PC-9 (cell line): ENCODE measurements around the gene NELFB. TPM values are rescaled to one million over a fixed set of nuclear protein-coding genes. Genes with fewer than 3 reads are reported as not detected.

Experiments used
- BruUV-seq: library from RNA; stranded (reverse); fragments of 400-500 nt; replicated peaks from 2 replicates; lab custom pipeline; 2021; lab: Mats Ljungman, UMichigan
- CTCF ChIA-PET: fragments of 300-600 bp; sonication (Branson Sonifier 250); formaldehyde crosslinking; loops from one replicate; lab custom pipeline; 2022; ENCODE audit warnings: antibody characterized with exemption; lab: Charles Lee
- POLR2A ChIA-PET: fragments of 300-600 bp; sonication (Branson Sonifier 250); formaldehyde crosslinking; loops from one replicate; lab custom pipeline; 2022; ENCODE audit warnings: antibody characterized with exemption; ENCODE audit not compliant: unreplicated experiment; lab: Charles Lee
- DNase-seq, 2 experiments: peaks; one replicate each; pipeline versions ENCODE4 v3.0.0 to v3.0.0-alpha.2; 2015 to 2022; ENCODE audit warnings: mixed read lengths in 1 of 2
- H2AFZ ChIP-seq: fragments of 200-600 bp; sonication (generic); 2 replicates; pipeline ENCODE4 v1.8.1; 2017; ENCODE audit warnings: antibody characterized with exemption
- H3F3A ChIP-seq: fragments of 200-600 bp; sonication (generic); 2 replicates; pipeline ENCODE4 v1.8.1; 2017; ENCODE audit warnings: antibody characterized with exemption, mild to moderate bottlenecking, low read depth; ENCODE audit not compliant: insufficient read depth
- H3K27ac ChIP-seq: fragments of 200-600 bp; sonication (generic); 2 replicates; pipeline ENCODE4 v1.6.1; 2016; ENCODE audit warnings: mixed run types
- H3K27me3 ChIP-seq: fragments of 200-600 bp; sonication (generic); 2 replicates; pipeline ENCODE4 v1.6.1; 2016; ENCODE audit warnings: low read depth, mixed run types; ENCODE audit not compliant: insufficient read depth
- H3K36me3 ChIP-seq: fragments of 200-600 bp; sonication (generic); 2 replicates; pipeline ENCODE4 v1.6.1; 2016; ENCODE audit warnings: low read depth, mixed run types
- H3K4me1 ChIP-seq: fragments of 200-600 bp; sonication (generic); replicated peaks from 2 replicates; pipeline ENCODE4 v1.6.1; 2016; ENCODE audit warnings: mixed run types; ENCODE audit not compliant: insufficient read depth
- H3K4me2 ChIP-seq: fragments of 200-600 bp; sonication (generic); 2 replicates; pipeline ENCODE4 v1.6.1; 2017; ENCODE audit warnings: mixed run types
- H3K4me3 ChIP-seq: fragments of 200-600 bp; sonication (generic); 2 replicates; pipeline ENCODE4 v1.6.1; 2016; ENCODE audit warnings: mixed run types
- H3K79me2 ChIP-seq: fragments of 200-600 bp; sonication (generic); 2 replicates; pipeline ENCODE4 v1.6.1; 2017; ENCODE audit warnings: low read depth, mixed run types
- H3K9me2 ChIP-seq: fragments of 200-600 bp; sonication (generic); 2 replicates; pipeline ENCODE4 v1.8.1; 2017; ENCODE audit warnings: mild to moderate bottlenecking; ENCODE audit not compliant: insufficient read depth
- H3K9me3 ChIP-seq: fragments of 200-600 bp; sonication (generic); 2 replicates; pipeline ENCODE4 v1.8.1; 2016; ENCODE audit warnings: low read depth; ENCODE audit not compliant: insufficient read depth
- H4K20me1 ChIP-seq: fragments of 200-600 bp; sonication (generic); 2 replicates; pipeline ENCODE4 v1.8.1; 2017; ENCODE audit not compliant: insufficient read depth
- CTCF ChIP-seq: fragments of 200-600 bp; sonication (generic); conservative IDR thresholded peaks from 2 replicates; pipeline ENCODE4 v1.6.1; 2017; ENCODE audit warnings: mixed run types, antibody characterized with exemption, mild to moderate bottlenecking, moderate library complexity
- EZH2 ChIP-seq: fragments of 200-600 bp; sonication (generic); IDR thresholded peaks from 2 replicates; pipeline ENCODE4 v1.8.0; 2017; ENCODE audit warnings: antibody characterized with exemption, low read depth
- intact Hi-C: fragments of 100-400 bp; cut with micrococcal nuclease; formaldehyde crosslinking; loops from one replicate; pipeline ENCODE4 v1.10.0; 2022; ENCODE audit not compliant: unreplicated experiment
- total RNA-seq: library from RNA; stranded (reverse); gene quantifications from 2 replicates; pipeline ENCODE4 v1.2.3, GENCODE V29; 2021

NELFB gene
- total RNA-seq, 1 experiment from 2014 or later, result 94.2 TPM

GRCh38 chr9:137294091-137294680, 39.1 kb downstream of the NELFB start:
- Histone ChIP-seq H3K4me2 (no peak overlapping the region; the same call in 1 of the 2 replicates), H3K36me3 (no peaks in the 10 kb centered on the region), H3K27me3 (no peaks in the 10 kb centered on the region), H3K4me3 (no peak overlapping the region), H3K4me1 (no peaks in the 10 kb centered on the region), H3K79me2 (peaks cover 4% of the 10 kb centered on the region), H3K27ac (no peak overlapping the region), H3K9me3 (no peaks in the 10 kb centered on the region), H3F3A (peaks cover 23% of the 10 kb centered on the region), H4K20me1 (peaks cover 5% of the 10 kb centered on the region), H3K9me2 (no peaks in the 10 kb centered on the region), H2AFZ (no peak overlapping the region)
- peak; percentile 54 to 69 for DNase-seq
- no peak for TF ChIP-seq EZH2
- TF ChIP-seq CTCF, result no peak
- CTCF ChIA-PET, result no interaction called here
- POLR2A ChIA-PET, result interaction anchor here (0.6 to 0.7 kb wide), 3 partner anchors 47 to 257 kb away, joined by 3 to 24 read pairs (median 4); partner anchors contain the start of genes MRPL41 and TUBB4B
- no TSS peak for BruUV-seq
- intact Hi-C loops, result loop anchor here (1.0 kb wide), 1 partner anchor 257 kb away; the partner anchor contains the start of gene MRPL41

- TF ChIP-seq EZH2 (no peak), CTCF (peak; percentile 45)
- no peaks in the 10 kb centered on the region for H3K36me3 ChIP-seq
- no peaks in the 10 kb centered on the region for H3K9me3 ChIP-seq
- H3K27ac ChIP-seq, result no peak overlapping the region
- no peaks in the 10 kb centered on the region for H3K9me2 ChIP-seq
- H3K27me3 ChIP-seq, result no peaks in the 10 kb centered on the region
- peaks cover 25% of the 10 kb centered on the region for H3F3A ChIP-seq
- intact Hi-C loops, result loop anchor here (1.0 kb wide), 1 partner anchor 257 kb away; the partner anchor contains the start of gene MRPL41
- H3K4me2 ChIP-seq, result peak overlapping the region; percentile 75
- BruUV-seq, result no TSS peak
- H3K79me2 ChIP-seq, result peaks cover 10% of the 10 kb centered on the region
- peak overlapping the region; percentile 50; the same call in 1 of the 2 replicates for H3K4me3 ChIP-seq
- no peak for DNase-seq
- CTCF ChIA-PET, result no interaction called here
- no peak overlapping the region for H2AFZ ChIP-seq
- H3K4me1 ChIP-seq, result peaks cover 5% of the 10 kb centered on the region
- H4K20me1 ChIP-seq, result peaks cover 9% of the 10 kb centered on the region
- POLR2A ChIA-PET, result interaction anchor here (0.6 kb wide), 1 partner anchor 257 kb away, joined by 24 read pairs; the partner anchor contains the start of gene MRPL41
These were observed 39.6 kb downstream of the NELFB start for GRCh38 chr9:137294681-137295237.

GRCh38 chr9:137295238-137295811, 40.2 kb downstream of the NELFB start:
- Histone ChIP-seq H3K27me3 (no peaks in the 10 kb centered on the region), H3K79me2 (peaks cover 16% of the 10 kb centered on the region), H3K4me2 (peak overlapping the region; percentile 75), H3K4me3 (peak overlapping the region; percentile 50; the same call in 1 of the 2 replicates), H3K9me3 (no peaks in the 10 kb centered on the region), H3K27ac (no peak overlapping the region), H2AFZ (no peak overlapping the region), H4K20me1 (peaks cover 14% of the 10 kb centered on the region), H3K36me3 (no peaks in the 10 kb centered on the region), H3F3A (peaks cover 31% of the 10 kb centered on the region), H3K4me1 (peaks cover 10% of the 10 kb centered on the region), H3K9me2 (no peaks in the 10 kb centered on the region)
- CTCF ChIA-PET, result no interaction called here
- intact Hi-C loops, result no loop called here
- BruUV-seq, result no TSS peak
- POLR2A ChIA-PET, result no interaction called here
- peak in 1 of 2 experiments; percentile 77 for DNase-seq
- TF ChIP-seq EZH2 (no peak), CTCF (peak; percentile 15; the same call in 1 of the 2 replicates)
